ENCODE data around the gene RARA.

DNA sequence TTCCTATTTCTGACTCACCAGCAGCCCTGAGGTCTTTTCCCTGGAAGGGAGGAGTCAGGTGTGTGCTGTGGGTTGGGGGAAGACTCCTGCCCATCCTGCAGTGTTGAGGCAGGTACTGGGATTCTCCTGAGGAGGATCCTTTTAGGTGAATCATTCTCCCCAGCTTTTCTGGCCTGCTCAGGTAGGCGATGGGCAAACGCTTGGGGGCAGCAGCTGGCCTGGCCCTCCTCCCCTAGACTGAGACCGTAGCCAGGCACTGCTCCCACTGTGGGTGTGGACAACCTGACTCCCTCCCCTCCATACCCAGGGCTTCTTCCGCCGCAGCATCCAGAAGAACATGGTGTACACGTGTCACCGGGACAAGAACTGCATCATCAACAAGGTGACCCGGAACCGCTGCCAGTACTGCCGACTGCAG lies 40.5 kb downstream of the RARA start:
- TF ChIP-seq, protein P1, sequence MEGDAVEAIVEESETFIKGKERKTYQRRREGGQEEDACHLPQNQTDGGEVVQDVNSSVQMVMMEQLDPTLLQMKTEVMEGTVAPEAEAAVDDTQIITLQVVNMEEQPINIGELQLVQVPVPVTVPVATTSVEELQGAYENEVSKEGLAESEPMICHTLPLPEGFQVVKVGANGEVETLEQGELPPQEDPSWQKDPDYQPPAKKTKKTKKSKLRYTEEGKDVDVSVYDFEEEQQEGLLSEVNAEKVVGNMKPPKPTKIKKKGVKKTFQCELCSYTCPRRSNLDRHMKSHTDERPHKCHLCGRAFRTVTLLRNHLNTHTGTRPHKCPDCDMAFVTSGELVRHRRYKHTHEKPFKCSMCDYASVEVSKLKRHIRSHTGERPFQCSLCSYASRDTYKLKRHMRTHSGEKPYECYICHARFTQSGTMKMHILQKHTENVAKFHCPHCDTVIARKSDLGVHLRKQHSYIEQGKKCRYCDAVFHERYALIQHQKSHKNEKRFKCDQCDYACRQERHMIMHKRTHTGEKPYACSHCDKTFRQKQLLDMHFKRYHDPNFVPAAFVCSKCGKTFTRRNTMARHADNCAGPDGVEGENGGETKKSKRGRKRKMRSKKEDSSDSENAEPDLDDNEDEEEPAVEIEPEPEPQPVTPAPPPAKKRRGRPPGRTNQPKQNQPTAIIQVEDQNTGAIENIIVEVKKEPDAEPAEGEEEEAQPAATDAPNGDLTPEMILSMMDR (conservative IDR thresholded peaks at IDR 0.05) = no peak
- no peak for TF ChIP-seq EZH2 (IDR thresholded peaks at IDR 0.05; ENCODE audit: low read depth)

Data from PC-9 (cell line).